ENCODE data around the gene LRFN2. TPM values are rescaled to one million over a fixed set of nuclear protein-coding genes. Genes with fewer than 3 reads are reported as not detected.

The LRFN2 gene
- total and polyA plus RNA-seq, 4 donors = under 0.01 to 0.01 TPM; not detected in 2

- H3K27ac ChIP-seq (ENCODE audit: low read depth in 1 of 2, low read length in 2 of 2) = no peak overlapping the region
- 56% methylated on average over 5 of the region's 5 CpGs for WGBS
- no peak overlapping the region for H3K4me3 ChIP-seq (ENCODE audit: low read depth in 1 of 3, low read length in 3 of 3)
- peak; percentile 18 to 29 for TF ChIP-seq HNF4A (conservative IDR thresholded peaks at IDR 0.05)
- TF ChIP-seq TAF1 (conservative IDR thresholded peaks at IDR 0.05) = no peak
- TF ChIP-seq EGR1 (IDR thresholded peaks at IDR 0.05; ENCODE audit: low read depth in 2 of 2) = no peak
- TF ChIP-seq SP1 (IDR thresholded peaks at IDR 0.05) = peak; percentile 29
- TF ChIP-seq ATF3 (IDR thresholded peaks at IDR 0.05) = no peak
- no peak for TF ChIP-seq REST (IDR thresholded peaks at IDR 0.05)
- TF ChIP-seq RAD21 (IDR thresholded peaks at IDR 0.05) = no peak
- TF ChIP-seq RXRA (IDR thresholded peaks at IDR 0.05) = peak; percentile 45 to 59
- no peak for TF ChIP-seq NR2F2 (IDR thresholded peaks at IDR 0.05)
- no peak overlapping the region for H3K9ac ChIP-seq (ENCODE audit: low read depth in 1 of 2, low read length in 2 of 2)
- peaks cover 0 to 9% (median 0%) of the 10 kb centered on the region in 4 donors for H3K4me1 ChIP-seq (ENCODE audit: control insufficient read depth in 4 of 4, insufficient read depth in 4 of 4, low read length in 3 of 4)
- no peaks in the 10 kb centered on the region for H3K36me3 ChIP-seq (ENCODE audit: control insufficient read depth in 4 of 4, insufficient read depth in 3 of 4, low read depth in 1 of 4, low read length in 3 of 4)
- no peak for DNase-seq (ENCODE audit: low spot score)
- no peaks in the 10 kb centered on the region for H3K9me3 ChIP-seq (ENCODE audit: control insufficient read depth in 4 of 4, low read length in 3 of 4)
- H3K27me3 ChIP-seq (ENCODE audit: control insufficient read depth in 4 of 4, insufficient read depth in 4 of 4, low read length in 3 of 4) = no peaks in the 10 kb centered on the region
Measured at GRCh38 chr6:40456390-40457013, 130.7 kb downstream of the LRFN2 start.

- Histone ChIP-seq H3K4me3 (ENCODE audit: low read depth in 1 of 3, low read length in 3 of 3) (no peak overlapping the region), H3K9ac (ENCODE audit: low read depth in 1 of 2, low read length in 2 of 2) (no peak overlapping the region), H3K27ac (ENCODE audit: low read depth in 1 of 2, low read length in 2 of 2) (no peak overlapping the region), H3K27me3 (ENCODE audit: control insufficient read depth in 4 of 4, insufficient read depth in 4 of 4, low read length in 3 of 4) (no peaks in the 10 kb centered on the region), H3K9me3 (ENCODE audit: control insufficient read depth in 4 of 4, low read length in 3 of 4) (no peaks in the 10 kb centered on the region), H3K36me3 (ENCODE audit: control insufficient read depth in 4 of 4, insufficient read depth in 3 of 4, low read depth in 1 of 4, low read length in 3 of 4) (no peaks in the 10 kb centered on the region), H3K4me1 (ENCODE audit: control insufficient read depth in 4 of 4, insufficient read depth in 4 of 4, low read length in 3 of 4) (peaks cover 0 to 9% (median 0%) of the 10 kb centered on the region in 4 donors)
- DNase-seq (ENCODE audit: low spot score) = no peak
- 92% methylated on average over 1 of the region's 1 CpG for WGBS
- TF ChIP-seq FOXA2 (IDR thresholded peaks at IDR 0.05) (no peak), TAF1 (conservative IDR thresholded peaks at IDR 0.05) (no peak), YY1 (IDR thresholded peaks at IDR 0.05) (no peak), HNF4A (conservative IDR thresholded peaks at IDR 0.05) (no peak), GABPA (IDR thresholded peaks at IDR 0.05 in 1 of 2, conservative IDR thresholded peaks at IDR 0.05 in 1 of 2) (no peak), RAD21 (IDR thresholded peaks at IDR 0.05) (no peak), MAX (IDR thresholded peaks at IDR 0.05) (no peak), FOXA1 (IDR thresholded peaks at IDR 0.05) (no peak), JUND (IDR thresholded peaks at IDR 0.05) (no peak), CTCF (IDR thresholded peaks at IDR 0.05; ENCODE audit: low read depth, low read length, missing input control) (no peak), ZBTB33 (IDR thresholded peaks at IDR 0.05) (no peak), EGR1 (IDR thresholded peaks at IDR 0.05; ENCODE audit: low read depth in 2 of 2) (no peak), REST (IDR thresholded peaks at IDR 0.05) (no peak)
Measured at GRCh38 chr6:40455686-40456389, 131.3 kb downstream of the LRFN2 start.
